BJ (cell line): ENCODE data around the gene NAA10. TPM values are rescaled to one million over a fixed set of nuclear protein-coding genes. Genes with fewer than 3 reads are reported as not detected.

Experiments
- CTCF ChIA-PET: fragments of 350-600 bp; formaldehyde crosslinking; extraction: SDS; loops from one replicate; lab custom pipeline; 2021; ENCODE audit warnings: antibody characterized with exemption, inconsistent platforms; lab: Yijun Ruan, JAX
- POLR2A ChIA-PET: fragments of 300-600 bp; sonication (Branson Sonifier 250); formaldehyde crosslinking; extraction: SDS; loops from one replicate; lab custom pipeline; 2021; ENCODE audit warnings: antibody characterized with exemption; lab: Charles Lee
- DNase-seq: peaks from one replicate; pipeline ENCODE4 v3.0.0-alpha.2; 2011; ENCODE audit warnings: low read depth
- H3K27me3 ChIP-seq: 2 replicates; pipeline ENCODE4 v1.6.0; 2011; ENCODE audit warnings: low read length; ENCODE audit not compliant: control insufficient read depth, insufficient read depth
- H3K36me3 ChIP-seq: 2 replicates; pipeline ENCODE4 v1.5.1; 2011; ENCODE audit warnings: low read length; ENCODE audit not compliant: control insufficient read depth, insufficient read depth
- H3K4me3 ChIP-seq: 2 replicates; pipeline ENCODE4 v1.5.1; 2011; ENCODE audit warnings: low read depth, mild to moderate bottlenecking, control low read depth, low read length
- polyA plus RNA-seq: library from polyadenylated mRNA; depleted of rRNA; stranded (reverse); fragments of >200 nt; gene quantifications from 2 replicates; pipeline ENCODE4 v1.2.3, GENCODE V29; 2011
- TF ChIP-seq, protein P1 (sequence below): IDR thresholded peaks from 2 replicates; pipeline ENCODE4 v1.5.1; 2011; ENCODE audit warnings: low read depth, mild to moderate bottlenecking, control low read depth, inconsistent platforms, low read length, moderate library complexity; ENCODE audit not compliant: insufficient read depth

The NAA10 gene
- polyA plus RNA-seq, 1 experiment, result 76.0 TPM

DNA sequence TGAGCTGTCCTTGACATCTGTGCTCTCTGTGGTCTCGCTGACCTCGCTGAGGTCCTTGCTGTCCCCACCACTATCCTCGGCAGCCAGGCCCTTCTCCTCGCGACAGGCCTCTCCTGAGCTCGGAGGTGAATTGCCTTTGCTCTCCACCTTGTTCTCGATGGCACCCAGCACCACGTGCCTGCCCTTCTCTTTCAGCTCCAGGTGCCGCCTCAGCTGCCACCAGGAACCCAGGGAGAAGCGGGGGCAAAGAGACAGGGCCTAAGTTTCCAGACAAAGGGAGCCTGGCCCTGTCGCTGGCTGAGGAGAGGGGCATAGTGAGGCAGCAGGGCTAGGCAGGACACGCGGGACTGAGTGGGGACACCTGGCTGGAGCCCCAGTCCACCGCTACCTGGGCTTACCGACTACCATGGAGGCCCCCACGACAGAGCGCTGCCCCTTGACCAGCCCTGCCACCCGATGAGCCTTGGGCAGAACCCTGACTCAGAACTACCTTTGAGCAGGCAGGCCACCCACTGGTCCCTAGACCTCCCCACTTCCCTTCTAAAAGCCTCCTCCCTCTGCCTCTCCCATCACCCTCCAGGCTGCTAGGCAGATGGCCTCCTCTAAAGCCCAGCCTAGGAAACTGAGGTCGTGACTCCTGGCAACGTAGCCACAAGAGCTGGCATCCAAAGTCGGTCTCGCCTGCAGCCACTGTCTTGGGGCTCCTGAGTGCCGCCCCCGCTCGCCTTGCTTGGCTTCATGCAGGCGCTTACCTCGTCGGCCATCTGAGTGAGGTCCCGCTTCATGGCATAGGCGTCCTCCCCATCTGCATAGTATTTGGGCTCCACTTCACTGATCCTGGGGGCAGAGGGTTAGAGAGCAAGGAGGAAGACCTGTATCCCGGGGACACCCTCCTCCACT lies 4.6 kb downstream of the NAA10 start:
- CTCF ChIA-PET, result no interaction called here
- H3K36me3 ChIP-seq, result peaks cover 8% of the 10 kb centered on the region
- DNase-seq, result no peak
- H3K4me3 ChIP-seq, result no peak overlapping the region
- TF ChIP-seq, protein P1, sequence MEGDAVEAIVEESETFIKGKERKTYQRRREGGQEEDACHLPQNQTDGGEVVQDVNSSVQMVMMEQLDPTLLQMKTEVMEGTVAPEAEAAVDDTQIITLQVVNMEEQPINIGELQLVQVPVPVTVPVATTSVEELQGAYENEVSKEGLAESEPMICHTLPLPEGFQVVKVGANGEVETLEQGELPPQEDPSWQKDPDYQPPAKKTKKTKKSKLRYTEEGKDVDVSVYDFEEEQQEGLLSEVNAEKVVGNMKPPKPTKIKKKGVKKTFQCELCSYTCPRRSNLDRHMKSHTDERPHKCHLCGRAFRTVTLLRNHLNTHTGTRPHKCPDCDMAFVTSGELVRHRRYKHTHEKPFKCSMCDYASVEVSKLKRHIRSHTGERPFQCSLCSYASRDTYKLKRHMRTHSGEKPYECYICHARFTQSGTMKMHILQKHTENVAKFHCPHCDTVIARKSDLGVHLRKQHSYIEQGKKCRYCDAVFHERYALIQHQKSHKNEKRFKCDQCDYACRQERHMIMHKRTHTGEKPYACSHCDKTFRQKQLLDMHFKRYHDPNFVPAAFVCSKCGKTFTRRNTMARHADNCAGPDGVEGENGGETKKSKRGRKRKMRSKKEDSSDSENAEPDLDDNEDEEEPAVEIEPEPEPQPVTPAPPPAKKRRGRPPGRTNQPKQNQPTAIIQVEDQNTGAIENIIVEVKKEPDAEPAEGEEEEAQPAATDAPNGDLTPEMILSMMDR, result no peak
- no peaks in the 10 kb centered on the region for H3K27me3 ChIP-seq
- POLR2A ChIA-PET, result no interaction called here

GRCh38 chrX:153929576-153929975 lies 5.3 kb downstream of the NAA10 start:
- Histone ChIP-seq H3K4me3 (no peak overlapping the region), H3K36me3 (peaks cover 8% of the 10 kb centered on the region), H3K27me3 (no peaks in the 10 kb centered on the region)
- CTCF ChIA-PET, result no interaction called here
- TF ChIP-seq, protein P1, result no peak
- DNase-seq, result no peak
- POLR2A ChIA-PET, result no interaction called here

- CTCF ChIA-PET, result interaction anchor here (0.8 to 1.7 kb wide), 3 partner anchors 18 to 165 kb away, joined by 3 to 9 read pairs (median 3); partner anchors contain the start of gene PLXNB3
Observed at GRCh38 chrX:153928846-153929245, 6.0 kb downstream of the NAA10 start.

GRCh38 chrX:153927922-153928760 lies 6.7 kb downstream of the NAA10 start:
- TF ChIP-seq, protein P1, result peak; percentile 27; the same call in 1 of the 2 replicates
- POLR2A ChIA-PET, result no interaction called here
- H3K4me3 ChIP-seq, result peak overlapping the region; percentile 54
- no peaks in the 10 kb centered on the region for H3K27me3 ChIP-seq
- CTCF ChIA-PET, result interaction anchor here (0.8 to 1.7 kb wide), 4 partner anchors 19 to 164 kb away, joined by 3 to 9 read pairs (median 3); partner anchors contain the start of gene PLXNB3
- peak; percentile 92 for DNase-seq
- peaks cover 8% of the 10 kb centered on the region for H3K36me3 ChIP-seq

More at GRCh38 chrX:153928846-153929245, 6.0 kb downstream of the NAA10 start:
- DNase-seq, result no peak
- no peaks in the 10 kb centered on the region for H3K27me3 ChIP-seq
- peaks cover 8% of the 10 kb centered on the region for H3K36me3 ChIP-seq
- POLR2A ChIA-PET, result no interaction called here
- no peak overlapping the region for H3K4me3 ChIP-seq
- TF ChIP-seq, protein P1, result no peak

GRCh38 chrX:153927672-153927921 lies 7.2 kb downstream of the NAA10 start:
- Histone ChIP-seq H3K27me3 (no peaks in the 10 kb centered on the region), H3K36me3 (peaks cover 8% of the 10 kb centered on the region), H3K4me3 (peak overlapping the region; percentile 54)
- ChIA-PET CTCF (interaction anchor here (1.0 to 1.7 kb wide), 2 partner anchors 19 to 164 kb away, joined by 3 to 9 read pairs; partner anchors contain the start of gene PLXNB3), POLR2A (no interaction called here)
- DNase-seq, result no peak
- TF ChIP-seq, protein P1, result no peak
